SK-N-DZ (cell line): ENCODE measurements around the gene RGS3.

Experiments
- DNase-seq: peaks from one replicate; pipeline ENCODE4 v3.0.0-alpha.2; 2015; ENCODE audit warnings: low spot score

Gene RGS3

GRCh38 chr9:113570749-113571711, 107.5 kb downstream of the RGS3 start:
- DNase-seq, result no peak

DNA sequence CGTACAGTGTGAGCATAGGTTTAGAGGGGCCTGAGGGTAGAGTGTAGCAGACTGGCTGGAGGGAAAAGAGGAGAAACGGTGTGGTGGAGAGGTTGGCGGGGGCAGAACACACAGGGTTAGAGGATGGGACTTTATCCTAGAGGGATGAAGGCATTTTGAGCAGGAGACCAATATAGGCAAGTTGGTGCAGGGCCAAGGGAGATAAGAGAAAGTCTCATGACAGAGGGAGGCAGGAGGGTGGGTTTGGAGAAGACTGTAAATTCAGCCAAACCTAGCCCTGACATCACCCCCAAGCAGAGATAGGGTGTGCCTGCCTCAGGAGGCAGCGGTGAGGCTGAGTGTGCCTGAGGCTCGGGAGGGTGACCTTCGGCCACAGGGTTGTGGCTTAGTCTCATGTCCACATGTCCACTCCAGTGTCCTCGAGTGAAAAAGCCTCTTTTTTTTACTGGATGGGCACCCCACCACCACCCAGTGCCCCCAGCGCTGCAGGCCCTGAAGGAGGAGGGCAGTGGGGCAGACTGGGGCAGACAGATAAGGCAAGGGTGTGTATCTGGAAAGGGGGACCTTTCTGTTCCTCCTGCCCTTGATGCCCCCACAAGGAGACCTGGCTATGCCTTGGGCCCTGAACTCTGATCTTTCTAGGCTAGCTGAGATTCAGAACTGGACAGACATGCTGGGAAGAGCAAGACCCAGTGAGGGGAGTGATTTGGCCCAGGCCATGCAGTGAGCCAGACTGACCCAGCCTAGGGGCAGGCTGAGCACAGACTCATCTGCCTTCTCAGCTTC, 108.7 kb downstream of the RGS3 start:
- no peak for DNase-seq

DNA sequence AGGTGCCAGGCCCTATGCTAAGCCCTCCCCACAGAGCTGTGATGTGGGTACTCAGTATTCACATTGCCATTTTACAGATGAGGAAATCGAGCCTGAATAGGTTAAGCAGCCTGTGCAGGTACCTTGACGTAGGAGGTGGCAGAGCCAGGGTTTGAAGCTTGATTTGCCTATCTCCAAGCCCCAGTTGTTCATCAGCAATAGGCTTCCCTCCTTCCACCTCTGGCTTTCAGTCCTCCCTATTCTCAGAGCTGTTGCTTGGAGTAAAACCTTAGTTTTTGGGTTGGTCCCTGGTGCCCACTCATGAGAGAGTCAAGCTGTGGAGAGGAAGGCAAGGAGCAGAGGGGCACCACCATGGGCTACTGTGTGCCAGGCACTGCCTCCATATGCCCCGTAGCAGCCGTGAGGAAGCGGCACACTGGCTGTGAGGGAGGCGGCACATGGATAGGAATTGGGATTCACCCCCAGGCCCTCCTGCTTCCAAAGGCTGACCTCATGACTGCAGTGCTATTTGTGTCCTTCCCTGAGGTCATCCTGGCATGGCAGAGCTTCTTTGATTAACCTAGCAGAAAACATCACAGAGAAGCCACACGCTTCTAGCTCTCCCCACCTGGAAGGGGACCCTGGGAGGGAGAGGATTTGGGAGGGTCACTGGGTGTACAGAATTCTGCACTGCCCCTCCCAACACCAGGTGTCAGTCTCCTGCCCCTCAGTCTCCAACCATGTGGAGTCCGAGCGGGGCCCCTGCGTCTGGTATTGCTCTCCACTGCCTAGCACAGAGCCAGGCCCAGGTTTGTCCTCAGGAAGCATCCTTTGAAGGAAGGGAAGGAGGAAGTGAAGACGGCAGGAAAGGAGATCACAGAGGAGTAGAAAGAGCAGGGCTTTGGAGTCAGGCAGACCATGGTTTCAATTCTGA, 109.8 kb downstream of the RGS3 start:
- no peak for DNase-seq

DNA sequence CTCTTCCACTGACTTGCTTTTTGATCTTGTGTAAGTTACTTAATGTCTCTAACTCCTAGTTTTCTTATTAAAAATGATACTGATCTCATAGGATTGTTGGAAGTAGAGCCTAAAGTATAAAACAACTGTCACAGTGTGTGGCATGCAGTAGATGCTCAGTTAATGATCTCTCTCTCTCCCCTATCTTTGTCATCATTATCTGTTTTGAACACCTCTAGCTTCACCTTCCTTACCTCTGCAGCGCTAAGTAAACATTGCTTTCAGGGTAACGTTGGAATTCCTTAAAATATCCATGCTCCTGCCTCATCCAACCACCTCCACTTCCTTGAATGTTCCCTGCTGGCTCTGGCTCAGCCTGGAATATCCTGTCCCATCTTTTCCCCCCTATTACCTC, 110.4 kb downstream of the RGS3 start:
- DNase-seq, result no peak

- no peak for DNase-seq
Observed at GRCh38 chr9:113574441-113575262, 111.1 kb downstream of the RGS3 start.

DNA sequence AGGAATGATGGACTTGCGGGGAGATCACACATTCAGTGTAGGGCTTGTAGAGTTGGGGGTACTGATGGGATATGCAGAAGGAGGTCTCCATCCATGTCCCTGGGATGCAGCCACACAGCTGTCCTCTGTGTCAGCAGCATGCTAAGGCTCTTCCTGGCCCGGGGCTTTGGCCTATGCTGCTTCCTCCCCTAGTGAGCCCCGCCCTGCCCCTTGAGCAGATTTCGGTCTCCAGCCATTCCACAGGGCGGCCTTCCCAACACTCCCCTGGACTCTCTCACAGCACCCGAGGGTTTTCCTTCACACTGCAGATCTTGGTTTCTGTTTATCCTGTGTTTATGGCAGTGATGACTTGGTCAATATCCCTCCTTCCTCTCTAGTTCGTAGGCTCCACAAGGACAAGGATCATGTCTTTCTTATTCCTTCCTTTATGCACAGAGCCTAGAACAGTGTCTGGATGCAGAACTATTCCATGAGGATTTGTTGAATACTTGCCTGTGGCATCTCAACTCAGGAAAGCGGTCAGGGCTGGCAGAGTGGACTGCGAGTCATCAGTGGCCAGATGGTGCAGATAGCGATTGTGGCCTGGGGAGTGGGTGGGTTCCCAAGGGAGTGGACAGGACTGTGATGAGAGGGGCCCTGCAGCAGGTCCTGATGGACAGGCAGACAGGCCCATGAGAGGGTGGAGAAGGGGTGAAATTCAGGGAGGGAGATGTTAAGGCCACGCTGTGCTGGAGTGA, 114.2 kb downstream of the RGS3 start:
- no peak for DNase-seq

GRCh38 chr9:113578279-113578865, 114.8 kb downstream of the RGS3 start:
- no peak for DNase-seq

GRCh38 chr9:113578882-113579282, 115.4 kb downstream of the RGS3 start:
- no peak for DNase-seq

DNA sequence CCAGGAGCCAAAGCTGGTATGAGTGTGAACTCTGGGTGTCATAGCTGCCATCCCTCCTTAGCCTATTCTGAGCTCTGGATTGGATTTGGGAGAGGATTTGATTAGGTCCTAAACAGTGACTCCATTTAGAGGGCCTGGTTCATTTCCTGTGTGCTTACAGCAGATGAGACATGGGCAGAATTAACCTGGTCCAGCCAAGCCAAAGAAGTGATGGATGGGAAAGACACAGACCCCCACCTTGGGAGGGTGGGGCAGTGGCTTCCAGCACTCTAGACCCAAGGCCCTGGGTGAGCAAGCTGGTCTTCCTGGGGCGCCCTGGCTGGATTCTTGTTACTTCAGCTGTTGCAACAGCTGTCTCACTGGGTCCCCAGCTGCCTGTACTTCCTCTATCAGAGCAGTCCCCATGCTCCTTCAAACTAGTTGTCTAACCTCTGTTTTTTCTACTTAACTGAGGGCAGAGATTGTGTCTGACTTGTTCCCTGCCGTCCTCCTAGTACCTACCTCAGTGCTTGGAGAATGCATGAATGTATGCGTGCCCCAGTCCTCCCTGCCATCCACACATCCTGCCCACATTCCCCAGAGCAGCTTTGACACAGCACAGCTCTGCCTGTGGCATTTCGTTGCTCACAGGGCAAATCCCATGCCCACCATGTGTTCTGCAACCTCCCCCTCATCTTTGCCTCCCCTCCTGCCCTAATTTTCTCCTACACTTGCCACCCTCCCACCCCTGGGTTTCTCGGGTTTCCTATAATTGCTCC, 115.9 kb downstream of the RGS3 start:
- no peak for DNase-seq

DNA sequence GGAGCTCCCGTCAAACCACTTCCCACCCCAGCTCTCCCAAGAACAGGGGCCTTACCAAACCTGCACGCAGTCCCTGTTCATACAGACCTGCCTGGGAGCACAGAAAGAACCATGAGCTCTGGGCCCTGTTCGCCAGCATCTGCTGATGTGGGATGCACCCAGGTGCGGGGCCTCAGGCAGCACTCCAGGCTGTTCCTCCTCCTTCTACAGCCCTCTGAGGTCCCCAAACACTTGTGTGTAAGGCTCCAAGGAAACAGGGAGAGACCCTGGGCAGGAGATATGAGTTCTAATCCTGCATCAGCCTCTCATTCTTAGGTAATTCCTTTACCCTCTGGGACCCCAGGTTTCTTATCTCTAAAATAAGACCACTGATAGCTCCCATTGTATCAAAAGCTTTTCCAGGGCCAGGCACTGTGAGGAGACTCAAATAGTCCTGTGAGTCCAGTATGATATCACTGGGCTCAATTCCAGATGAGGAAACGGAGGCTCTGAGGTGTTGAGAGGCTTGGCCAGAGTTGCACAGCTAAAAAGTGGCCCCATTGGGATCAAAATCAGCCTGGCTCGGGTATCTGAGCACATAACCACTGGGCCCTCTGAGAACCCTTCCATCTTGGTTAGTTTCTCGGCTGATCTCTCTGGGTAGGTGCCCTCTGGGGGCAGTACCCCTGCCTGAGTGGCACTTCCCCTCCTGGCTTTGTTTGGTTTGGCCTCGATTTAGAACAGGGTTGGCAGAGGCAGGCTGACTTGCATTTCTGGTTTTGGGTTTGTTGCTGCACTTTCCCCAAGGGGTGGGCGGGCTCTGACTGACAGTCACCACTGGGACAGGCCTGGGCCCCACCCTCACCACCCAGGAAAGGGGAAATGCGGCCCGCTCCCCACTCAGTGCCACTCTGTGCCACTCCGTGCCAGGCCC, 116.8 kb downstream of the RGS3 start:
- DNase-seq, result no peak

GRCh38 chr9:113580954-113581311, 117.4 kb downstream of the RGS3 start:
- DNase-seq, result no peak

GRCh38 chr9:113581865-113582697, 118.6 kb downstream of the RGS3 start:
- no peak for DNase-seq

- DNase-seq, result no peak
Observed at GRCh38 chr9:113582698-113583200, 119.2 kb downstream of the RGS3 start.

DNA sequence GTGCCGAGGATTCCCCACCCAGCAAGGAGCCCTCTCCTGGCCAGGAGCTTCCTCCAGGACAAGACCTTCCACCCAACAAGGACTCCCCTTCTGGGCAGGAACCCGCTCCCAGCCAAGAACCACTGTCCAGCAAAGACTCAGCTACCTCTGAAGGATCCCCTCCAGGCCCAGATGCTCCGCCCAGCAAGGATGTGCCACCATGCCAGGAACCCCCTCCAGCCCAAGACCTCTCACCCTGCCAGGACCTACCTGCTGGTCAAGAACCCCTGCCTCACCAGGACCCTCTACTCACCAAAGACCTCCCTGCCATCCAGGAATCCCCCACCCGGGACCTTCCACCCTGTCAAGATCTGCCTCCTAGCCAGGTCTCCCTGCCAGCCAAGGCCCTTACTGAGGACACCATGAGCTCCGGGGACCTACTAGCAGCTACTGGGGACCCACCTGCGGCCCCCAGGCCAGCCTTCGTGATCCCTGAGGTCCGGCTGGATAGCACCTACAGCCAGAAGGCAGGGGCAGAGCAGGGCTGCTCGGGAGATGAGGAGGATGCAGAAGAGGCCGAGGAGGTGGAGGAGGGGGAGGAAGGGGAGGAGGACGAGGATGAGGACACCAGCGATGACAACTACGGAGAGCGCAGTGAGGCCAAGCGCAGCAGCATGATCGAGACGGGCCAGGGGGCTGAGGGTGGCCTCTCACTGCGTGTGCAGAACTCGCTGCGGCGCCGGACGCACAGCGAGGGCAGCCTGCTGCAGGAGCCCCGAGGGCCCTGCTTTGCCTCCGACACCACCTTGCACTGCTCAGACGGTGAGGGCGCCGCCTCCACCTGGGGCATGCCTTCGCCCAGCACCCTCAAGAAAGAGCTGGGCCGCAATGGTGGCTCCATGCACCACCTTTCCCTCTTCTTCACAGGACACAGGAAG, 120.2 kb downstream of the RGS3 start:
- DNase-seq, result no peak

GRCh38 chr9:113584428-113585084, 121.0 kb downstream of the RGS3 start:
- DNase-seq, result no peak
